Loucy (cell line): ENCODE measurements around the gene YPEL3.

Experiments
- H2AFZ ChIP-seq: fragments of 200-600 bp; sonication (generic); 2 replicates; pipeline ENCODE4 v1.6.0; 2016; ENCODE audit warnings: antibody characterized with exemption, mild to moderate bottlenecking, low read length, moderate library complexity
- H3F3A ChIP-seq: fragments of 200-600 bp; 2 replicates; pipeline ENCODE4 v1.6.0; 2016; ENCODE audit warnings: antibody characterized with exemption, low read depth, mild to moderate bottlenecking
- H3K27me3 ChIP-seq: fragments of 200-600 bp; sonication (generic); 2 replicates; pipeline ENCODE4 v1.6.1; 2014; ENCODE audit warnings: low read length, mild to moderate bottlenecking; ENCODE audit not compliant: insufficient read depth, poor library complexity, severe bottlenecking
- H3K36me3 ChIP-seq: fragments of 200-600 bp; sonication (generic); 2 replicates; pipeline ENCODE4 v1.6.1; 2016; ENCODE audit warnings: low read length; ENCODE audit not compliant: insufficient read depth
- H3K4me1 ChIP-seq: fragments of 200-600 bp; sonication (generic); 2 replicates; pipeline ENCODE4 v1.5.1; 2014; ENCODE audit warnings: low read length, mild to moderate bottlenecking; ENCODE audit not compliant: insufficient read depth, poor library complexity, severe bottlenecking
- H3K4me2 ChIP-seq: fragments of 200-600 bp; sonication (generic); 2 replicates; pipeline ENCODE4 v1.6.0; 2014; ENCODE audit warnings: antibody characterized with exemption, low read length, low read depth, mild to moderate bottlenecking; ENCODE audit not compliant: poor library complexity, severe bottlenecking
- H3K4me3 ChIP-seq: fragments of 200-600 bp; sonication (generic); 2 replicates; pipeline ENCODE4 v1.5.1; 2014; ENCODE audit warnings: low read length, mild to moderate bottlenecking, mixed read lengths; ENCODE audit not compliant: poor library complexity, severe bottlenecking
- H3K79me2 ChIP-seq: fragments of 200-600 bp; sonication (generic); 2 replicates; pipeline ENCODE4 v1.6.1; 2014; ENCODE audit warnings: low read length; ENCODE audit not compliant: insufficient read depth
- H3K9ac ChIP-seq: fragments of 200-600 bp; sonication (generic); 2 replicates; pipeline ENCODE4 v1.6.0; 2014; ENCODE audit warnings: mild to moderate bottlenecking, low read depth, low read length, moderate library complexity; ENCODE audit not compliant: poor library complexity, severe bottlenecking
- H3K9me2 ChIP-seq: fragments of 200-600 bp; sonication (generic); replicated peaks from 2 replicates; pipeline ENCODE4 v1.6.1; 2016; ENCODE audit warnings: low read depth, low read length, mixed read lengths
- H3K9me3 ChIP-seq: fragments of 200-600 bp; sonication (generic); 2 replicates; pipeline ENCODE4 v1.6.1; 2014; ENCODE audit warnings: mild to moderate bottlenecking, antibody characterized with exemption, low read length, low read depth; ENCODE audit not compliant: insufficient read depth
- H4K20me1 ChIP-seq: fragments of 200-600 bp; sonication (generic); 2 replicates; pipeline ENCODE4 v1.6.0; 2014; ENCODE audit warnings: antibody characterized with exemption, low read length, mild to moderate bottlenecking; ENCODE audit not compliant: insufficient read depth, poor library complexity, severe bottlenecking
- EZH2phosphoT487 ChIP-seq: fragments of 200-600 bp; IDR thresholded peaks from 2 replicates; pipeline ENCODE4 v1.6.1; 2018; ENCODE audit warnings: antibody characterized with exemption, mild to moderate bottlenecking, moderate library complexity, borderline replicate concordance
- TF ChIP-seq, protein P1 (sequence below): fragments of 200-600 bp; sonication (generic); conservative IDR thresholded peaks from 2 replicates; pipeline ENCODE4 v1.5.1; 2014; ENCODE audit warnings: mild to moderate bottlenecking, antibody characterized with exemption, low read length

Gene YPEL3

DNA sequence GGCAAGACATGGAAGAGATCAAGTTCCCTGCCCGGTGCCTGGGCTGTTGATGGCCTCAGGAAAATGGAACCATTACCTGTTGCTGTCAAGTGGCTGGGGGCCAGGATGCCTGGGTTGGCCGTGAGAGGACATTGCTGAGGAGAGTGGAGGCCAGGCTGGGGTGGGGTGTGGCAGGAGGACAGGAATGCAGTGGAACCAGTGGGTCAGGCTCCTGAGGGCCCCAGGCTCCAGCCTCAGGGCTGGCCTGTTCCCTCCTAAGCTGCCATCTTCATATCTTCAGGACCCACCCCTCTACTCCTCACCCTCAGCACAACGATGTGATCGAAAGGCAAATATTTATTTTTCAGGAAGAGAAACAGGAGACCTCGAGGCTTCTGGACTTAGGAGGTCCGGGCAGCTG, 8.5 kb upstream of the YPEL3 start:
- no peak overlapping the region for H3K9ac ChIP-seq
- no peak overlapping the region for H2AFZ ChIP-seq
- no peaks in the 10 kb centered on the region for H4K20me1 ChIP-seq
- H3K9me3 ChIP-seq = no peaks in the 10 kb centered on the region
- no peak overlapping the region for H3K4me2 ChIP-seq
- no peaks in the 10 kb centered on the region for H3K79me2 ChIP-seq
- TF ChIP-seq, protein P1, sequence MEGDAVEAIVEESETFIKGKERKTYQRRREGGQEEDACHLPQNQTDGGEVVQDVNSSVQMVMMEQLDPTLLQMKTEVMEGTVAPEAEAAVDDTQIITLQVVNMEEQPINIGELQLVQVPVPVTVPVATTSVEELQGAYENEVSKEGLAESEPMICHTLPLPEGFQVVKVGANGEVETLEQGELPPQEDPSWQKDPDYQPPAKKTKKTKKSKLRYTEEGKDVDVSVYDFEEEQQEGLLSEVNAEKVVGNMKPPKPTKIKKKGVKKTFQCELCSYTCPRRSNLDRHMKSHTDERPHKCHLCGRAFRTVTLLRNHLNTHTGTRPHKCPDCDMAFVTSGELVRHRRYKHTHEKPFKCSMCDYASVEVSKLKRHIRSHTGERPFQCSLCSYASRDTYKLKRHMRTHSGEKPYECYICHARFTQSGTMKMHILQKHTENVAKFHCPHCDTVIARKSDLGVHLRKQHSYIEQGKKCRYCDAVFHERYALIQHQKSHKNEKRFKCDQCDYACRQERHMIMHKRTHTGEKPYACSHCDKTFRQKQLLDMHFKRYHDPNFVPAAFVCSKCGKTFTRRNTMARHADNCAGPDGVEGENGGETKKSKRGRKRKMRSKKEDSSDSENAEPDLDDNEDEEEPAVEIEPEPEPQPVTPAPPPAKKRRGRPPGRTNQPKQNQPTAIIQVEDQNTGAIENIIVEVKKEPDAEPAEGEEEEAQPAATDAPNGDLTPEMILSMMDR = no peak
- no peaks in the 10 kb centered on the region for H3F3A ChIP-seq
- no peaks in the 10 kb centered on the region for H3K27me3 ChIP-seq
- H3K36me3 ChIP-seq = no peaks in the 10 kb centered on the region
- H3K4me1 ChIP-seq = no peaks in the 10 kb centered on the region
- no peaks in the 10 kb centered on the region for H3K9me2 ChIP-seq
- H3K4me3 ChIP-seq = no peak overlapping the region

DNA sequence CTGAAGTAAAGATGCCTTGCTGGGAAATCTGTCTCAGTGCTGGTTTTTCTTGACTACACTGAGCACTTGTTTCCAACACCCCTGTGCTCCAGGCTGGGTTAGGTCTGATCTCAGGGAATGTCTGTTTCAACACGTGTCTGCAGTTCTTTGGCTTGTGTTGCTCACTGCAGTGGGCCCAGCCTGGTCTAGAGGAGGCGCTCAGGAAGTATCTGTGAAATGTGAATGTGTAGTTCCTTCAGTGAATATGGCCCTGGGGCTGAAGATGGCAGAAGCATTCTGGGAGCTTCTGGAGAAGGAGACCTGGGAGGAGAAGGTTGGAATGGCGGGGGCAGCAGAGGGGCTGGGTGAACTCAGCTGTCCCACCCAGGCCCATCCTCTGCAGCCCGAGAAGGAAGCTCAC, 8.1 kb upstream of the YPEL3 start:
- no peaks in the 10 kb centered on the region for H3K36me3 ChIP-seq
- H3F3A ChIP-seq = no peaks in the 10 kb centered on the region
- no peaks in the 10 kb centered on the region for H3K9me3 ChIP-seq
- H3K4me3 ChIP-seq = no peak overlapping the region
- H3K4me1 ChIP-seq = no peaks in the 10 kb centered on the region
- TF ChIP-seq, protein P1 = no peak
- no peak for TF ChIP-seq EZH2phosphoT487
- H3K9me2 ChIP-seq = no peaks in the 10 kb centered on the region
- H3K79me2 ChIP-seq = no peaks in the 10 kb centered on the region
- no peaks in the 10 kb centered on the region for H3K27me3 ChIP-seq
- no peak overlapping the region for H3K4me2 ChIP-seq
- no peak overlapping the region for H3K9ac ChIP-seq
- no peak overlapping the region for H2AFZ ChIP-seq
- no peaks in the 10 kb centered on the region for H4K20me1 ChIP-seq

DNA sequence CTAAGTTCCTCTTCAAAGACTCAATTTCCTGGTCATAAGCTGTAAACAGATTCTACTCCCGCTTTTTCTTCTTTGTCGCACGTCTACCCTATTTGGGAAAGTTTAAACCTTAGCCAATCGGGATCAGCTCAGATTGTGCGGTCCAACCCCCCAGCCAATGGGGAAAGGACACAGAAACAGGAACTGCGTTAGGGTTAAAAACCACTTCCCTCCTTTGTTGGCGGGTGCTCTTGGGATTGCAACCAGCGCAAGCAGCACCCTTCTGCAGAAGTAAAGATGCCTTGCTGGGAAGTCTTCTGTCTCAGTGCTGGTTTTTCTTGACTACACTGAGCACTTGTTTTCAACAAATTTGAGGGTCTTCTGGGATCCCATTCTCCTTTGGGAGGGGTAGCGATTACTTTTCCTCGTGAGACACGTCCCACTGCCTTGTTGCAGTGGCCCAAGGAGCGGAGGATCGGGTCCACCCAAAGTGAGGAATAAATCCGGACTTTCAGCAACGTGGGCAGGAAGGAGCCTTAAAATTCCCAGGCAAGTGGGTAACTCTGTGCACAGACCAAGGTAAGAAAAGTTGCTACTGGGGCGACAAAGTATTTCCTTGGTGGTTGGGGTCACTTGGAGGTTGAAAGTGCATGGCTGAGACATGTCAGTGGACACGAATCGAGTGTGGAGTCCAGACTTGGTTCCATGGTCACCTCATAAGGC, 1.0 kb upstream of the YPEL3 start:
- Histone ChIP-seq H3K9me2 (no peaks in the 10 kb centered on the region), H3K4me1 (peaks cover 11% of the 10 kb centered on the region), H3K27me3 (no peaks in the 10 kb centered on the region), H3K36me3 (no peaks in the 10 kb centered on the region), H4K20me1 (no peaks in the 10 kb centered on the region), H3K9me3 (no peaks in the 10 kb centered on the region; the same call in 1 of the 2 replicates), H2AFZ (no peak overlapping the region), H3F3A (peaks cover 4% of the 10 kb centered on the region; the same call in 1 of the 2 replicates), H3K4me2 (no peak overlapping the region), H3K79me2 (no peaks in the 10 kb centered on the region), H3K4me3 (no peak overlapping the region), H3K9ac (no peak overlapping the region)
- TF ChIP-seq, protein P1 = no peak
- no peak for TF ChIP-seq EZH2phosphoT487
